Mesendoderm (in vitro differentiated cells): Measurements from ENCODE around the gene ARL15.

ENCODE experiments used
- DNase-seq: peaks from one replicate; pipeline ENCODE4 v3.0.0; 2013
- H2AK5ac ChIP-seq: 2 replicates; pipeline ENCODE4 v1.6.1; 2013; ENCODE audit warnings: low read length, inconsistent platforms
- H2BK120ac ChIP-seq: 2 replicates; pipeline ENCODE4 v1.6.1; 2013; ENCODE audit warnings: low read depth, mild to moderate bottlenecking, low read length, moderate library complexity, mixed read lengths
- H2BK15ac ChIP-seq: replicated peaks from 2 replicates; pipeline ENCODE4 v1.6.1; 2013; ENCODE audit warnings: low read depth, mild to moderate bottlenecking, moderate library complexity
- H2BK5ac ChIP-seq: 2 replicates; pipeline ENCODE4 v1.6.1; 2013; ENCODE audit warnings: low read length, inconsistent platforms
- H3K18ac ChIP-seq: 2 replicates; pipeline ENCODE4 v1.6.1; 2013; ENCODE audit warnings: mild to moderate bottlenecking, low read length, mixed read lengths
- H3K23ac ChIP-seq: one replicate; pipeline ENCODE4 v1.6.1; 2013; ENCODE audit warnings: low read length
- H3K27ac ChIP-seq: 2 replicates; pipeline ENCODE4 v1.5.1; 2013; ENCODE audit warnings: low read depth, mild to moderate bottlenecking, inconsistent platforms, low read length, moderate library complexity
- H3K27me3 ChIP-seq: 2 replicates; pipeline ENCODE4 v1.6.1; 2013; ENCODE audit warnings: low read length, control low read depth, mild to moderate bottlenecking, inconsistent platforms; ENCODE audit not compliant: insufficient read depth, poor library complexity
- H3K36me3 ChIP-seq: 2 replicates; pipeline ENCODE4 v1.6.1; 2013; ENCODE audit warnings: low read length, inconsistent platforms; ENCODE audit not compliant: control insufficient read depth, insufficient read depth
- H3K4ac ChIP-seq: one replicate; pipeline ENCODE4 v1.6.1; 2013; ENCODE audit warnings: low read depth, mild to moderate bottlenecking, low read length, moderate library complexity
- H3K4me1 ChIP-seq: 2 replicates; pipeline ENCODE4 v1.6.1; 2013; ENCODE audit warnings: low read depth, low read length, inconsistent platforms; ENCODE audit not compliant: control insufficient read depth
- H3K4me2 ChIP-seq: 2 replicates; pipeline ENCODE4 v1.6.1; 2013; ENCODE audit warnings: low read length
- H3K4me3 ChIP-seq: 2 replicates; pipeline ENCODE4 v1.5.1; 2013; ENCODE audit warnings: mild to moderate bottlenecking, low read length
- H3K56ac ChIP-seq: one replicate; pipeline ENCODE4 v1.6.1; 2013; ENCODE audit warnings: low read length
- H3K79me1 ChIP-seq: 2 replicates; pipeline ENCODE4 v1.6.1; 2013; ENCODE audit warnings: low read length, inconsistent platforms
- H3K79me2 ChIP-seq: 2 replicates; pipeline ENCODE4 v1.6.1; 2013; ENCODE audit warnings: mild to moderate bottlenecking, low read length; ENCODE audit not compliant: control insufficient read depth, insufficient read depth
- H3K9ac ChIP-seq: 2 replicates; pipeline ENCODE4 v1.6.1; 2013; ENCODE audit warnings: low read length, inconsistent platforms
- H4K5ac ChIP-seq: one replicate; pipeline ENCODE4 v1.6.1; 2013; ENCODE audit warnings: low read length
- H4K8ac ChIP-seq: one replicate; pipeline ENCODE4 v1.6.1; 2013; ENCODE audit warnings: low read depth, mild to moderate bottlenecking, control low read depth, low read length, moderate library complexity
- whole genome bisulfite sequencing: extraction: QIAGEN DNeasy Blood & Tissue Kit; methylation state at CpG from one replicate; pipeline ENCODE4 v1.1.7; 2013; ENCODE audit warnings: low lambda C conversion rate, missing lambda C conversion rate; ENCODE audit not compliant: insufficient coverage; ENCODE audit errors: extremely low coverage; 5-methylcytosine and 5-hydroxymethylcytosine counted together

The ARL15 gene

DNA sequence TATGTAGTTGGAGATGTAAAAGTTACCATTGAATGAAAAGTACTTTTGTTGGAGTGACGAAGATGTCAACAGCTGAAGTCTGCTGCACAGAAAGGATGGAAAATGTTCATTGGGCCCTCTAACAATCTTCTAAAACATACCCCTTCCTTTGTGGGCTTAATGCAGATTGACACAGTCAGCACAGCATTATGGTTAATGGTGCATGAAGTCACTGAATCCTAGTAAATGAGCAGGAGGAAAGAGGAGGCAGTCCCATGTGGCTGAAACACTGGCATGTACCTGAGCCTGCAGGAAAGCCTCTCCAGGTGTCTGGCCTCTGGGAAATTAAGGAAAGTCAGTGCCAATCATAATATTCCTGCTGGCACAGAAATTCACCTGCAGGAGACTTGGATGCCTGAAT lies 153.8 kb downstream of the ARL15 start:
- DNase-seq, result no peak
- no CpG with 5 or more reads among the region's 1 CpG for WGBS
- no peak overlapping the region for H3K23ac ChIP-seq
- no peak overlapping the region for H2BK15ac ChIP-seq
- no peak overlapping the region for H3K27ac ChIP-seq
- no peak overlapping the region for H3K4me2 ChIP-seq
- no peaks in the 10 kb centered on the region for H3K4me1 ChIP-seq
- H3K27me3 ChIP-seq, result no peaks in the 10 kb centered on the region
- H3K4ac ChIP-seq, result no peak overlapping the region
- no peak overlapping the region for H2AK5ac ChIP-seq
- no peak overlapping the region for H3K4me3 ChIP-seq
- H2BK5ac ChIP-seq, result no peak overlapping the region
- no peaks in the 10 kb centered on the region for H3K36me3 ChIP-seq
- no peak overlapping the region for H3K9ac ChIP-seq
- H3K56ac ChIP-seq, result no peak overlapping the region
- no peaks in the 10 kb centered on the region for H3K79me2 ChIP-seq
- no peak overlapping the region for H3K18ac ChIP-seq
- no peaks in the 10 kb centered on the region for H3K79me1 ChIP-seq
- H4K5ac ChIP-seq, result no peak overlapping the region
- H2BK120ac ChIP-seq, result no peak overlapping the region
- H4K8ac ChIP-seq, result no peak overlapping the region

- Histone ChIP-seq H3K4me3 (no peak overlapping the region), H3K4me2 (no peak overlapping the region), H3K27ac (no peak overlapping the region), H3K36me3 (no peaks in the 10 kb centered on the region), H4K8ac (no peak overlapping the region), H2BK15ac (no peak overlapping the region), H3K23ac (no peak overlapping the region), H3K79me1 (no peaks in the 10 kb centered on the region), H4K5ac (no peak overlapping the region), H3K18ac (no peak overlapping the region), H3K9ac (no peak overlapping the region), H3K27me3 (no peaks in the 10 kb centered on the region), H3K79me2 (no peaks in the 10 kb centered on the region), H2BK120ac (no peak overlapping the region), H3K56ac (no peak overlapping the region), H2BK5ac (no peak overlapping the region), H2AK5ac (no peak overlapping the region), H3K4ac (no peak overlapping the region), H3K4me1 (no peaks in the 10 kb centered on the region)
- peak; percentile 63 for DNase-seq
- no CpG with 5 or more reads among the region's 1 CpG for WGBS
These were observed 159.5 kb downstream of the ARL15 start for GRCh38 chr5:54150841-54151240.

- no peaks in the 10 kb centered on the region for H3K27me3 ChIP-seq
- H3K9ac ChIP-seq, result no peak overlapping the region
- no peak overlapping the region for H2BK5ac ChIP-seq
- no peaks in the 10 kb centered on the region for H3K79me2 ChIP-seq
- no peak overlapping the region for H4K5ac ChIP-seq
- no peaks in the 10 kb centered on the region for H3K79me1 ChIP-seq
- no peak for DNase-seq
- H3K4me1 ChIP-seq, result no peaks in the 10 kb centered on the region
- no peak overlapping the region for H2AK5ac ChIP-seq
- no peaks in the 10 kb centered on the region for H3K36me3 ChIP-seq
- H3K27ac ChIP-seq, result peak overlapping the region; percentile 1
- H3K4me2 ChIP-seq, result no peak overlapping the region
- no peak overlapping the region for H3K4ac ChIP-seq
- peak overlapping the region; percentile 61 for H2BK120ac ChIP-seq
- H4K8ac ChIP-seq, result no peak overlapping the region
- no peak overlapping the region for H3K4me3 ChIP-seq
- H3K56ac ChIP-seq, result no peak overlapping the region
- no peak overlapping the region for H3K23ac ChIP-seq
- H2BK15ac ChIP-seq, result peak overlapping the region; percentile 85
- no peak overlapping the region for H3K18ac ChIP-seq
- no CpG with 5 or more reads among the region's 2 CpGs for WGBS
These were observed 161.5 kb downstream of the ARL15 start for GRCh38 chr5:54148858-54149257.

GRCh38 chr5:54148067-54148845 lies 162.1 kb downstream of the ARL15 start:
- no peaks in the 10 kb centered on the region for H3K27me3 ChIP-seq
- WGBS, result no CpG with 5 or more reads among the region's 6 CpGs
- H3K18ac ChIP-seq, result peak overlapping the region; percentile 51

DNA sequence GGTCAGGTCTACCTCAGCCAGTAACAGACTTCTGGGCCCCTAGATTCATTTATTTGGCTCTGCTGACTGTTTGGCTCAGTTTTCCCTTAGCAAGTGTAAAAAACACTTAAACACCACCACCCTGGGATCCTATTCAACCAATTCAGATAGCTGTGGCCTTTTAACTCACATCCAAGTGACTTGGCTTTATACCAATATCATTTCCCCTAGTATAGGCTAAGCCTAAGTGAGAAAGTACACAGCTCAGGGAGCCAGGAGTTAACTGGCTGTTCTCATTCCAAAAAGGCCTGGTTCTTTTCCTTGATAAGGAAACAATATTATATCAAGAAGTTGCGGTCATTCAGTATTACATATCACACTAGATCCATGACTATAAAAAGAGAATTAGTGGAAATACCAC lies 163.5 kb downstream of the ARL15 start:
- no CpG with 5 or more reads among the region's 1 CpG for WGBS
- H3K4me1 ChIP-seq, result no peaks in the 10 kb centered on the region
- no peaks in the 10 kb centered on the region for H3K79me1 ChIP-seq
- no peak overlapping the region for H4K5ac ChIP-seq
- H2BK15ac ChIP-seq, result no peak overlapping the region
- H3K23ac ChIP-seq, result no peak overlapping the region
- H4K8ac ChIP-seq, result no peak overlapping the region
- no peak overlapping the region for H3K4ac ChIP-seq
- no peaks in the 10 kb centered on the region for H3K27me3 ChIP-seq
- H2AK5ac ChIP-seq, result no peak overlapping the region
- H3K4me2 ChIP-seq, result no peak overlapping the region
- no peak overlapping the region for H2BK120ac ChIP-seq
- H3K18ac ChIP-seq, result no peak overlapping the region
- no peak overlapping the region for H3K4me3 ChIP-seq
- no peak overlapping the region for H2BK5ac ChIP-seq
- no peak overlapping the region for H3K56ac ChIP-seq
- no peaks in the 10 kb centered on the region for H3K79me2 ChIP-seq
- no peaks in the 10 kb centered on the region for H3K36me3 ChIP-seq
- no peak overlapping the region for H3K9ac ChIP-seq
- no peak overlapping the region for H3K27ac ChIP-seq
- no peak for DNase-seq

More at GRCh38 chr5:54148067-54148845, 162.1 kb downstream of the ARL15 start:
- H2BK15ac ChIP-seq, result no peak overlapping the region
- no peak overlapping the region for H3K4me3 ChIP-seq
- H4K8ac ChIP-seq, result no peak overlapping the region
- H3K79me1 ChIP-seq, result no peaks in the 10 kb centered on the region
- H3K4me2 ChIP-seq, result no peak overlapping the region
- H3K56ac ChIP-seq, result no peak overlapping the region
- H4K5ac ChIP-seq, result no peak overlapping the region
- no peak overlapping the region for H3K27ac ChIP-seq
- DNase-seq, result no peak
- H3K79me2 ChIP-seq, result no peaks in the 10 kb centered on the region
- no peak overlapping the region for H3K4ac ChIP-seq
- H2AK5ac ChIP-seq, result no peak overlapping the region
- no peak overlapping the region for H3K23ac ChIP-seq
- no peak overlapping the region for H2BK5ac ChIP-seq
- H3K4me1 ChIP-seq, result no peaks in the 10 kb centered on the region
- H3K36me3 ChIP-seq, result no peaks in the 10 kb centered on the region
- no peak overlapping the region for H2BK120ac ChIP-seq
- no peak overlapping the region for H3K9ac ChIP-seq

- Histone ChIP-seq H3K36me3 (no peaks in the 10 kb centered on the region), H2BK15ac (no peak overlapping the region), H3K79me1 (no peaks in the 10 kb centered on the region), H3K4ac (no peak overlapping the region), H3K9ac (no peak overlapping the region), H3K23ac (no peak overlapping the region), H4K5ac (no peak overlapping the region), H3K4me3 (no peak overlapping the region), H4K8ac (no peak overlapping the region), H3K79me2 (no peaks in the 10 kb centered on the region), H3K27ac (no peak overlapping the region), H2AK5ac (no peak overlapping the region), H3K18ac (no peak overlapping the region), H3K4me2 (no peak overlapping the region), H3K4me1 (no peaks in the 10 kb centered on the region), H3K27me3 (no peaks in the 10 kb centered on the region), H2BK120ac (no peak overlapping the region), H2BK5ac (no peak overlapping the region), H3K56ac (no peak overlapping the region)
- no CpG with 5 or more reads among the region's 3 CpGs for WGBS
- DNase-seq, result no peak
These were observed 164.0 kb downstream of the ARL15 start for GRCh38 chr5:54146390-54146789.
